Hepatocyte (in vitro differentiated cells): ENCODE data around the gene RAG1.

Experiments
- CTCF ChIP-seq: fragments of 200-600 bp; sonication (generic); IDR thresholded peaks from 2 replicates; pipeline ENCODE4 v1.5.1; 2016; ENCODE audit warnings: antibody characterized with exemption, mild to moderate bottlenecking; ENCODE audit not compliant: poor library complexity
- EZH2 ChIP-seq: fragments of 200-600 bp; sonication (generic); IDR thresholded peaks from 2 replicates; pipeline ENCODE4 v1.6.1; 2016; ENCODE audit warnings: antibody characterized with exemption, mild to moderate bottlenecking, borderline replicate concordance
- EZH2phosphoT487 ChIP-seq: fragments of 200-600 bp; sonication (generic); IDR thresholded peaks from one replicate; pipeline ENCODE4 v1.6.1; 2018; ENCODE audit warnings: antibody characterized with exemption, mild to moderate bottlenecking, low read depth, moderate library complexity; ENCODE audit not compliant: unreplicated experiment, severe bottlenecking

- TF ChIP-seq CTCF (no peak), EZH2 (no peak), EZH2phosphoT487 (no peak)
These were observed 40.8 kb downstream of the RAG1 start for GRCh38 chr11:36608491-36609199.
